Naive B cell (primary cell): ENCODE data around the gene GRIN2D. TPM values are rescaled to one million over a fixed set of nuclear protein-coding genes. Genes with fewer than 3 reads are reported as not detected.
A peak's percentile ranks its signal among the peaks of the same experiment; 100 is the strongest.

Source experiments
- ATAC-seq, 2 donors: fragments of 150-1000 bp; cut with Tn5 transposase; 2 replicates each; pipeline ENCODE4 v1.10.0; 2021; ENCODE audit warnings: low read depth in 2 of 2, mild to moderate bottlenecking in 2 of 2, moderate library complexity in 2 of 2
- DNase-seq: peaks from one replicate; pipeline ENCODE4 v3.0.0; 2022
- H3K27ac Mint-ChIP-seq, 6 donors: one replicate each; pipeline ENCODE4 v1.8.0; 2020 to 2022; ENCODE audit warnings: mild to moderate bottlenecking in 6 of 6, mixed read lengths in 6 of 6, moderate library complexity in 5 of 6, inconsistent platforms in 2 of 6
- H3K27me3 Mint-ChIP-seq, 3 donors: one replicate each; pipeline ENCODE4 v1.8.0; 2021 to 2022; ENCODE audit warnings: mixed read lengths in 3 of 3, mild to moderate bottlenecking in 1 of 3
- H3K36me3 Mint-ChIP-seq, 2 donors: one replicate each; pipeline ENCODE4 v1.8.0; 2020 to 2022; ENCODE audit warnings: mixed read lengths in 2 of 2, inconsistent platforms in 1 of 2, mild to moderate bottlenecking in 1 of 2
- H3K4me1 Mint-ChIP-seq, 3 donors: one replicate each; pipeline ENCODE4 v1.8.0; 2020 to 2022; ENCODE audit warnings: mixed read lengths in 3 of 3, inconsistent platforms in 1 of 3, mild to moderate bottlenecking in 1 of 3, moderate library complexity in 1 of 3
- H3K4me3 Mint-ChIP-seq, 8 donors: one replicate each; pipeline ENCODE4 v1.8.0; 2020 to 2022; ENCODE audit warnings: mild to moderate bottlenecking in 8 of 8, mixed read lengths in 8 of 8, moderate library complexity in 8 of 8, inconsistent platforms in 2 of 8
- H3K9me3 Mint-ChIP-seq, 7 donors: one replicate each; pipeline ENCODE4 v1.8.0; 2020 to 2022; ENCODE audit warnings: mixed read lengths in 7 of 7, mild to moderate bottlenecking in 5 of 7, inconsistent platforms in 2 of 7, moderate library complexity in 1 of 7
- polyA plus RNA-seq, 6 donors: library from polyadenylated mRNA; unstranded; fragments of 300-500 nt; fragmentation: Illumina TruSeq; gene quantifications; one replicate each; pipeline ENCODE4 v1.2.3, GENCODE V29; 2021; ENCODE audit warnings: low read depth in 6 of 6

GRIN2D gene
- not detected for polyA plus RNA-seq

GRCh38 chr19:48393559-48394330, at the start of gene GRIN2D:
TSS of gene GRIN2D (plus strand) at chr19:48393668. CDS start at chr19:48398393, 4,725 bp downstream.
- Mint-ChIP-seq H3K27ac (peak within 1 kb of the TSS; percentile 21 to 91 (median 78)), H3K9me3 (peaks cover 0 to 3% (median 0%) of the 10 kb centered on the region in 7 donors), H3K36me3 (peaks cover 0 to 12% of the 10 kb centered on the region in 2 donors), H3K4me1 (peaks cover 55 to 69% (median 60%) of the 10 kb centered on the region in 3 donors), H3K4me3 (peak within 1 kb of the TSS; percentile 35 to 95 (median 78)), H3K27me3 (peaks cover 11 to 50% (median 44%) of the 10 kb centered on the region in 3 donors)
- peak; percentile 12 to 22 for ATAC-seq
- DNase-seq, result peak; percentile 34

- Mint-ChIP-seq H3K27me3 (no peaks in the 10 kb centered on the region), H3K36me3 (peaks cover 5 to 8% of the 10 kb centered on the region in 2 donors), H3K9me3 (peaks cover 0 to 1% (median 0%) of the 10 kb centered on the region in 7 donors), H3K4me3 (no peak overlapping the region), H3K4me1 (peaks cover 0 to 4% (median 0%) of the 10 kb centered on the region in 3 donors), H3K27ac (peak overlapping the region in 2 of 6 donors; percentile 5 to 37)
- no peak for DNase-seq
- ATAC-seq, result no peak
These were observed 48.6 kb upstream of the GRIN2D start for GRCh38 chr19:48344892-48345291.

- peak overlapping the region in 1 of 8 donors; percentile 23 for H3K4me3 Mint-ChIP-seq
- peak overlapping the region in 1 of 6 donors; percentile 36 for H3K27ac Mint-ChIP-seq
- H3K36me3 Mint-ChIP-seq, result peaks cover 5 to 8% of the 10 kb centered on the region in 2 donors
- DNase-seq (no peak), ATAC-seq (no peak)
- H3K9me3 Mint-ChIP-seq, result peaks cover 0 to 1% (median 0%) of the 10 kb centered on the region in 7 donors
- H3K27me3 Mint-ChIP-seq, result no peaks in the 10 kb centered on the region
- peaks cover 0 to 7% (median 3%) of the 10 kb centered on the region in 3 donors for H3K4me1 Mint-ChIP-seq
These were observed 47.3 kb upstream of the GRIN2D start for GRCh38 chr19:48346191-48346590.

- DNase-seq, result no peak
- Mint-ChIP-seq H3K27ac (peak overlapping the region in 1 of 6 donors; percentile 35), H3K4me1 (peaks cover 3 to 13% (median 10%) of the 10 kb centered on the region in 3 donors), H3K27me3 (no peaks in the 10 kb centered on the region), H3K4me3 (no peak overlapping the region), H3K9me3 (no peaks in the 10 kb centered on the region), H3K36me3 (peaks cover 5 to 8% of the 10 kb centered on the region in 2 donors)
- no peak for ATAC-seq
These were observed 45.4 kb upstream of the GRIN2D start for GRCh38 chr19:48348045-48348444.

- Mint-ChIP-seq H3K27me3 (no peaks in the 10 kb centered on the region), H3K9me3 (no peaks in the 10 kb centered on the region), H3K36me3 (peaks cover 5 to 8% of the 10 kb centered on the region in 2 donors), H3K4me3 (no peak overlapping the region), H3K4me1 (peaks cover 3 to 13% (median 10%) of the 10 kb centered on the region in 3 donors), H3K27ac (no peak overlapping the region)
- no peak for ATAC-seq
- no peak for DNase-seq
These were observed 44.7 kb upstream of the GRIN2D start for GRCh38 chr19:48348737-48349136.

- H3K27ac Mint-ChIP-seq, result no peak overlapping the region
- H3K9me3 Mint-ChIP-seq, result no peaks in the 10 kb centered on the region
- no peak for ATAC-seq
- H3K27me3 Mint-ChIP-seq, result no peaks in the 10 kb centered on the region
- H3K4me3 Mint-ChIP-seq, result no peak overlapping the region
- peaks cover 3 to 13% (median 10%) of the 10 kb centered on the region in 3 donors for H3K4me1 Mint-ChIP-seq
- H3K36me3 Mint-ChIP-seq, result peaks cover 5 to 8% of the 10 kb centered on the region in 2 donors
- DNase-seq, result no peak
These were observed 42.6 kb upstream of the GRIN2D start for GRCh38 chr19:48350856-48351255.

GRCh38 chr19:48351341-48351752, 42.1 kb upstream of the GRIN2D start:
- peak; percentile 81 to 92 for ATAC-seq
- no peaks in the 10 kb centered on the region for H3K27me3 Mint-ChIP-seq

GRCh38 chr19:48353677-48354076, 39.8 kb upstream of the GRIN2D start:
- no peak overlapping the region for H3K4me3 Mint-ChIP-seq
- no peak for ATAC-seq
- H3K9me3 Mint-ChIP-seq, result no peaks in the 10 kb centered on the region
- H3K27ac Mint-ChIP-seq, result peak overlapping the region in 1 of 6 donors; percentile 47
- no peak for DNase-seq
- peaks cover 5 to 13% (median 10%) of the 10 kb centered on the region in 3 donors for H3K4me1 Mint-ChIP-seq
- H3K27me3 Mint-ChIP-seq, result no peaks in the 10 kb centered on the region
- peaks cover 4 to 6% of the 10 kb centered on the region in 2 donors for H3K36me3 Mint-ChIP-seq

More at GRCh38 chr19:48351341-48351752, 42.1 kb upstream of the GRIN2D start:
- Mint-ChIP-seq H3K27ac (peak overlapping the region in 2 of 6 donors; percentile 11 to 20), H3K4me1 (peaks cover 3 to 13% (median 10%) of the 10 kb centered on the region in 3 donors), H3K4me3 (no peak overlapping the region), H3K9me3 (no peaks in the 10 kb centered on the region), H3K36me3 (peaks cover 5 to 8% of the 10 kb centered on the region in 2 donors)
- DNase-seq, result peak; percentile 59

- H3K27ac Mint-ChIP-seq, result no peak overlapping the region
- ATAC-seq (no peak), DNase-seq (no peak)
- no peak overlapping the region for H3K4me3 Mint-ChIP-seq
- no peaks in the 10 kb centered on the region for H3K9me3 Mint-ChIP-seq
- H3K27me3 Mint-ChIP-seq, result no peaks in the 10 kb centered on the region
- peaks cover 4 to 13% of the 10 kb centered on the region in 2 donors for H3K36me3 Mint-ChIP-seq
- peaks cover 5 to 13% (median 10%) of the 10 kb centered on the region in 3 donors for H3K4me1 Mint-ChIP-seq
These were observed 39.0 kb upstream of the GRIN2D start for GRCh38 chr19:48354332-48354992.

DNA sequence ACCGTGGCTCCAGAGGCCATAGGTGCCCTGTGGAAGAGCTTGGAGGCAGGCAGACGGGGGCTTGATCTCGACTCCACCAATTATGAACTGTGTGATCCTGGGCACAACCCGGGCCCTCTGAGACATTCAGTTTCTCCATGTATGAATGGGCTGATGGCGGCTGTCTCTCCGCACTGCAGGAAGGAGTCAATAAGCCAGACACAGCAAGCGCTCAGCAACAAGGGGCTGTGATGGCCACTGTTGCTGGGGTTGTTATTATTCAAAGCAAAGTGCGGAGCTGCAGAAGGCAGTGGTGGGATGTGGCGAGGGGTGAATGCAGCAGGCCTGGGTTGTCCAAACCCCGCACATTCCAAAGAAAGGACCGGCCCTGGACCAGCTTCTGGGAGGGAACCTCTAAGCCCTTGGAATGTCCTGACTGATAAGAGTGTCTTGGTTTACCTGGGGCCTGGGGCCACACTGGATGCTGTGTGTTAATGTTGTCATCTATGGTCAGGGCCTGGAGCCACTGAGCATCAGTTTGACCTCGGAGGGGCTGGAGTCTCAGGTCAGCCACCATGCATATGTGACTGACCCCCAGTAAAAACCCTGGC, 38.0 kb upstream of the GRIN2D start:
- Mint-ChIP-seq H3K9me3 (no peaks in the 10 kb centered on the region), H3K4me1 (peaks cover 5 to 13% (median 10%) of the 10 kb centered on the region in 3 donors), H3K27ac (no peak overlapping the region), H3K27me3 (no peaks in the 10 kb centered on the region), H3K4me3 (no peak overlapping the region), H3K36me3 (peaks cover 4 to 17% of the 10 kb centered on the region in 2 donors)
- ATAC-seq (no peak), DNase-seq (no peak)

DNA sequence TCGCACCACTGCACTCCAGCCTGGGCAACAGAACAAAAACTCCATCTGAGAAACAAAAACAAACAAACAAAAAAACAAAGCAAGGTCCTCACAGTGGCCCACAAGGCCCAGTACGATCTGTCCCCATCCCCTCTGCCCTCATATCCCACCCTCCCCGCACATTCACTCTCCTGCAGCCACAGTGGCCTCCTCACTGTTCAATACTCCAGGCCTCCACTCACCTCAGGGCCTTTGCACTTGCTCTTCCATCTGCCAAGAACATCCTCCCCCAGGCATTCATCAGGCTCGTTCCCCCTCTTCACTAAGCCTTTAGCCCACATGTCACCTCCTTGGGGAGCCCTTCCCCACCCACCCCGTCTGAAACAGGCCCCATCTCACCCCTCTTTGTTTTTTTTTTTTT, 34.3 kb upstream of the GRIN2D start:
- Mint-ChIP-seq H3K27me3 (no peaks in the 10 kb centered on the region), H3K4me1 (peaks cover 8 to 14% (median 13%) of the 10 kb centered on the region in 3 donors), H3K27ac (no peak overlapping the region), H3K9me3 (no peaks in the 10 kb centered on the region), H3K4me3 (no peak overlapping the region), H3K36me3 (peaks cover 4 to 17% of the 10 kb centered on the region in 2 donors)
- no peak for DNase-seq
- no peak for ATAC-seq

DNA sequence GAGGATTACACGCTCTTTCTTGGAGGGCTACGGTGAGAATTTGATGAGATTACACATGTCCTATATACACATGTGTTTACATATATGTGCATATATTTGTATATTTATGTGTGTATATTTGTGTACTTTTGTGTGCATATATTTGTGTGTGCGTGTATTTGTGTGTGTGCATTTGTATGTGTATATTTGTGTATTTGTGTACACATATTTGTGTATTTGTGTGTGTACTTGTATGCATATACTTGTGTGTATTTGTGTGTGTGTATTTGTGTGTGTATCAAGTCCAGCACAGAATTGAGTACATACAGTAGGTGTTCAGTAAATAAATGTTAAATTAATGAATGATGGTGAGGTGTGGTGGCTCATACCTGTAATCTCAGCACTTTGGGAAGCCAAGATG, 31.6 kb upstream of the GRIN2D start:
- no peak for DNase-seq
- H3K9me3 Mint-ChIP-seq, result no peaks in the 10 kb centered on the region
- peaks cover 16 to 21% (median 19%) of the 10 kb centered on the region in 3 donors for H3K4me1 Mint-ChIP-seq
- H3K4me3 Mint-ChIP-seq, result peak overlapping the region in 3 of 8 donors; percentile 69 to 77 (median 76)
- no peak for ATAC-seq
- peak overlapping the region in 1 of 6 donors; percentile 44 for H3K27ac Mint-ChIP-seq
- H3K27me3 Mint-ChIP-seq, result no peaks in the 10 kb centered on the region
- H3K36me3 Mint-ChIP-seq, result peaks cover 4 to 17% of the 10 kb centered on the region in 2 donors
